ENCODE results near the gene GNAI2.
"Not testable (repeated sequence)": the region's sequence is repeated elsewhere in the genome, so short reads cannot be mapped to it uniquely, and the experiment has no call there.

GNAI2 gene

GRCh38 chr3:50279255-50280016 lies 43.4 kb downstream of the GNAI2 start:
- no peak for DNase-seq

- not testable (repeated sequence) for DNase-seq
Measured at GRCh38 chr3:50284121-50284520, 48.1 kb downstream of the GNAI2 start.

- DNase-seq: peak; percentile 25
Measured at GRCh38 chr3:50286322-50287227, 50.6 kb downstream of the GNAI2 start.

DNA sequence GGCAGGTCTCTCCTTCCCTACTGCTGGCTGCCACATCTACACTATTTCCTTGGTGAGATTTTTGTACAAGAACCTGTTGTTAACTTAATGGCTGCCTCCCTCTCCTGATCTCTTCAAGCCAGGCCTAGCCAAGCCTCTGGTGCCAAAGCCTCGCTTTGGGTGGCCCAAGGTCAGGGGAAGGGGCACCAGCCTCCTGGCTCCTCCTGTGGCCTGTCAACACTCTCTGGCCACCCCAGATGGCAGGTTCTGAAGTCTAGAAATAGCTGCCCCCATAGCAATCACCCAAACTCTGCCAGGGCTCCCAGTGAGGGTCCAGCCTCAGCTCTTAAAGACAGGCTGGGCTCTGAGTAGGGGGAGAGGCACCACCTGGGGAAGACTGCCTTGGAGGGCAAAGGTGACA lies 51.3 kb downstream of the GNAI2 start:
- DNase-seq: no peak

DNA sequence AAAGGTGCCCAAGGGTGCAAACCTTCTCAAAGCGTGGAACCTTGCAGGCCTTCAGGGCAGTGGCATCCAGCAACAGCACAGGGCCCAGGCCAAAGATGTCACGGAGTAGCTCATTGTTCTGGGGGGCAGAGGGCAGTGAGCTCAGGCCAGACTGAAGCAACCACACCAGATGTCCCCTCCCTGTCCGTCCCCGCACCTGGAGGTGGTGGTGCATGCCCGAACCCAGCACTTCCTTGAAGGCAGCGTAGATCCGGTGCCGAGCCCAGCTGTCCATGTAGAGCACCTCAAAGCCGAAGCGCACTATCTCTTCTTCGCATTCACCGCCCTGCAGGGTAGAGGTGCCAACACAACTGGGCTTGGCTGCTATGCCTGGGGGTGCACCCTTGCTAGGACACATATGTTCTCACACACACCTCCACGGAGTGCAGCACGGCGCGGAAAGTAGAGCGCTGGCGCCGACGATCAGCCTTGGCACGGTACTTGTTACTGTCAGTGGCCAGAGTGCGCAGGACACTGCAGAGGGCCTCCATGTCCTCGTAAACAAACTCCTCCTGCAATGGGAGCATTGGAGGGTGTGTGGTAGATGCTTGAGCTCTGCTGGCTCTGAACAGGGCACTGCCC lies 52.5 kb downstream of the GNAI2 start:
- peak; percentile 25 for DNase-seq

DNA sequence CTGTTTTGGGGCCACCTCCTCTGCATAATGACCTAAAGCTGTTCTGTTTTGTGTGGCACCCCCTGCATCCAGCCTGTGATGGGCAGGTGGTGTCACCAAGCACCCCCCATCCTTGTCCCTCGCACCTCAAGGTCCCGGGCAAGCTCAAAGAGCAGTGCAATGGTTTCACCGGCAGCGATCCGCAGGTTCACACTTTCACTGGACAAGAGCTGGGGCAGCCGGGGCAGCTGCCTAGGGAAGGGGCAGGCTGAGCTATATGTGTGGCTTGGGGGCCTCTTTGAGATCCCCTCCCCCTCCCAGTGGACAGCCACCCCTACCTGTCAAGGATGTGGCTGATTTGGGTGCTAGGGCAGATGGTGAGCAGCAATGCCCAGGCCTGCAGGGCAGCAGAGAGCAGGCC lies 53.1 kb downstream of the GNAI2 start:
- DNase-seq: peak; percentile 31

DNA sequence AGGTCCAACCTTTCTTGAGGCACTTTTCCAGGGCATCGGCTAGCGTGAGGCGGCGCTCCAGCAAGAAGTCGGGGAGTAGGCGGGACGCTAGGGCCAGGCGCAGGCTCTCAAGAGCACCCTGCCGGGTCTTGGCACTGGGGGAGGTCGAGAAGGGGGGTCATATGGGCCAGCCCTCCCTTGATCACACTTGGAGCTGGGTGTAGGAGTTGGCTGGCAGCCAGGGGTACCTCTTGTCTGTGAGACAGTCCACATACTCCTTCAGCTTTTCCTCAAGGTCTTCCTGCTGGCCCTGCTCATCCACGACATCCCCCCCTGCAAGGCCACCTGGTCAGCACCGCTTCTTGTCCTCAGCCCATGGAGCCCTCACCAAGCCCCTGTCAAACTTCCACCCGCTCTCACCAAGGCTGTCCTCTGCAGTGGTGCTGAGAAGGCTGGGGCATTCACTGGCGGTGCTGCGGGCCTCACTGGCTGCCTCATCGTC lies 54.2 kb downstream of the GNAI2 start:
- peak; percentile 35 for DNase-seq

- peak; percentile 98 for DNase-seq
Measured at GRCh38 chr3:50292159-50293078, 56.4 kb downstream of the GNAI2 start, which contains the start of gene IFRD2. Gene IFRD2 (minus strand): TSS chr3:50292429. CDS start chr3:50292274, 155 bp downstream.

DNA sequence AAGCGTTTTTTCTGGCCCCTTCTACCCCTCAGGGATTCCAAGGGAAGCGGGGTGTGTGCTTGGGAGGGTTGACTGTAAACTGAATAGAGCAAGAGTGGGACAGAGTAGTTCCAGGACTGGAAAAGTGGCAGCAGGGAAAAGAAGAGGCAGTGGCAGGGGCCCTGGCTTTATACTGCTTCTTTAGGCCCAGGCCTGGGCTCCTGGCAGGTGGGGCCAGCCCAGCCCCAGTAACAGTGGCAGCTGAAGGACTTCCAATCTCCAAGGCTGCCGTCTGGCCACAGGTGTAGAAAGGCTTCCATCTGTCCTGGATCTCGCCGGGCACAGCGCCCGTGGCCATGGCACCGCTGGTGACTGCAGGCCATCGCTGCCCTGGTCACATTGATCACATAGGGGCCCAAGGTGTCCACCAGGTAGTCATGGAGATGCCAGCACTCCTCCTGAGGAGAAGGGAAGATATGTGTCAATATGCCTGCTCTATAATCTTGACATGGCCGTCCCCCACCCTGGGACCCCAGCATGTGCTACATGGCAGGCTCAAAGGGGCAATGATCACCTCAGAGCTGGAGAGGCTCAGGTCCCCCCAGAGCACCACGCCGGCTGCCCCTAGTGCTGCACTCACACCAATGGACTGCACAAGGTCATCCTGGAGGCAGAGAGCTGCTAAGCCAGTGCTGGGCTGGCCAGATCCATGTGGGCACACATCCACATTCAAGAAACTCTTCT lies 57.2 kb downstream of the GNAI2 start:
- peak; percentile 33 for DNase-seq

- DNase-seq: no peak
Measured at GRCh38 chr3:50294089-50294488, 58.1 kb downstream of the GNAI2 start.

DNA sequence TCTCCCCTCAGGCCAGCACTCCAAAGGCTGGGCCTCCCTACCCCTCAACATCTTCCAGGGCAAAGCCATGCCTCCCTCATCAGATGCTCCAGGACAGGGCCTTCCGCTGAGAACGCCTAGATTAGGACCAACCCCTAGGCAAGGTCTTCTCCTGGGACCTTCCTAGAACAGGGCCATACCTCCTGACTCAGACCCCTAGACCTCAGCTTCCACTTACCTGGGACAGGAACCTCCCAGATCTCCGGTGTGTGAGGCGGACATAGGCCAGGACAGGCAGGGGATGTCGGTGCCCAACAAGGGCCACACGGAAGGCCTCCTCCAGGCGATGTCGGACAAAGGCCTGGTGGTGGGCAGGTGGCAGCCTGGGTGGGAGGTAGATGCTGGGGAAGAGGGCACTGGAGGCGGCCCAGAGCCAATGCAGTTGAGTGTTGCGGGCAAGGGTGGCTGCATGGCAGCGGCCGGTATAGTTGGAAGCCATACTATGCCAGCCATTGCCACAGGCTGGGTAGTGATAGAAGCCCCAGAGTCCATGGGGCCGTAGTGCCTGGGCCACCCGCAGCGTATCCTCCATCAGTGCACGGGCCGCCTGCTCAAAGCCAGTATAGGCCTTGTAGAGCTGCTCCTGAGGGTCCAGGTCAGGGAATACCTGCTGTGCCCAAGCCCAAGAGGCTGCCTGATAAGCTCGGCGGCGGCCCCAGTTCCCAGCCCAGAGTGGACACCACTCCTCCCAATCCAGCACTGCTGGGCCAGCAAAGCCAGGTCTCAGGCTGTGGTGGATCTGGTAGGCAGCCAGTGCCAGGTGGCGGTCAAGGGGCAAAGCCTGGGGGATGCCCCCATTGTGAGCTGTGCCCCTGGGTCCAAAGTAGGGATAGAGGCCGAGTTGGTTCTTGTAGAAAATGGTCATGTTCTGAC lies 58.7 kb downstream of the GNAI2 start:
- DNase-seq: peak; percentile 33

DNA sequence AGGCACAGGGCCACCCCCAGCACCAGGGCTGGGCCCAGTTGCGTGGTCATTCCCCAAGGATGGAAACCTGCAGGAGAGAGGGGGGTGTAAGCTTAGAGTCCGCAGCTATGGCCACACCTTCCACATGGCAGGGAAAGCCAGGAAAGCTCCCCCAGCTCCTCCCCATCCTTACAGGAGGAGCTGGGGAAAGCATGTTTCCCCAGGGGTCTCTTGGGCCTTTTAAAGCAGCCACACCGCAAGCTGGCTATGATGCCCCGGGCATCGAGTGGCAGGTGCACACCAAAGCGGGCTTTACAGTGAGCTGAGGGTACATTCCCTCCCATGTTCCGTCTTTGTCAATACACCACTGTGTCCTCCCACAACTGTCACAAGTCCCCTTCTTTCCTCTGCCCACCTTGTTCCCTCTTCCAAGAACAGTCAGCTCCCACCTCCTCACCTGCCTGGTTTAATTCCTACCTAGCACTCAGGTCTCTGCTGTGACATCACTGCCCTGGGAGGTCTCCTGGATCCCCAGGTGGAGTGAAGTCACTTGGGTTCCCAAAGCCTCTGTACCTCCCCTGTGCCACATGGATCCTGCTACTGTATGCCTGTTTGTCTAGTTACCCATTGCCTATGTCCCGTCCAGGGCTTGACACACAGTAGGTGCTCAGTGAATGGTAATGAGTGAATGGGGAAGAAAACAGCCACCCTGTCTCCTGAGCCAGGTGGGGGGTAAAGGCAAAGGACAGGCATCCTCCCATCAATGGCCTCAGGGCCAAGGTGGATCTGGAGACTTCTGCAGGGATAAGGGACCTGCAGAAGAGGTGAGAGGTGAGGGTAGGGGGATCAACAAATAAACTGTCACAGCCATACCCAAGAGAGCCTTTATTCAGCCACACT lies 59.8 kb downstream of the GNAI2 start:
- peak; percentile 32 for DNase-seq

DNA sequence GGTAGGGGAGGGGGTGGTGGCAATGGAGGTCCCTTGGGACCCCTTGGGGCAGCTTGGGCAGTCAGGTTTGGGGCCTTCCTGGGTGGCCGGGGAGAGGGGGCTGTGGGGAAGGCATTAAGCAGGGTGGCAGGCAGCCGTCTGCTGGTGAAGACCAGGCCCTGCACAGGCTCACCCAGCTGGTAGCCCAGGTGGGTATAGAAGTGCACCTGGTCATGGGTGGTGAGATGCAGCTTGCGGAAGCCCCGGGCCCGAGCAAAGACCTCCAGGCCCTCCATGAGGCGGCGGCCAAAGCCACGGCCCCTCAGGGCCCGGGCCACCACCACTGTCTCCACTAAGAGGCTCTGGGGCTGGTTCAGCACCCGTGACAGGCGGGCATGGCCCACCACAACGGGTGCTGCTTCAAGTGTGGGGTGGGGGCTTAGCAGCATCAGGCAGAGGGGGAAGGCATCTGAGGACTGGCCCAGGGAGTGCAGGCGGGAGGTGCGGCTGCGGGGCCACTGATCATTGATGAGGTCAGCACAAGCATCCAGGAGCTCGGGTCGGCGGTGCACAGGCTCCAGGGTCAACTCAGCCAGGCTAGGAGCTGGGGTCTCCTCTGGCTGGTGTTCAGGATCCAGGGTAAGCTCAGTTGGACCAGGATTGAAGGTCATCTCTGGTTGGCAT lies 60.8 kb downstream of the GNAI2 start:
- DNase-seq: peak; percentile 46

DNA sequence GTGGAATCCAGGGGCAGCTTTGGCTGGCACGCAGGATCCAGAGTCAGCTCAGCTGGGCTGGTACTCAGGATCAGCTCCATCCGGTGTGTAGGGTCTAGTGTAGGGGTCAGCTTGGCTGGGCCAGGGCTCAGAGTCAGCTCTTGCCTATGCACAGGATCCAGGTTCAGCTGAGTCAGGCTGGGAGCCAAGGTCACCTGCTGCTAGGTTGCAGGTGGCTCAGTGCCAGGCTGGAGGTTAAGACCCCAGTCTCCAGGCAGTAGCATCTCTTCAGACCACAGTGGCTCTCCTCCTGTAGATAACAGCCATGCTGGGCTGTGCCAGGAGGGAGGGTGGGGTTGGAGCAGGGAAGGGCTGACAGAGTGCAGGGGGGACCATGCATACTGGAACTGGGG lies 61.4 kb downstream of the GNAI2 start:
- peak; percentile 33 for DNase-seq

DNA sequence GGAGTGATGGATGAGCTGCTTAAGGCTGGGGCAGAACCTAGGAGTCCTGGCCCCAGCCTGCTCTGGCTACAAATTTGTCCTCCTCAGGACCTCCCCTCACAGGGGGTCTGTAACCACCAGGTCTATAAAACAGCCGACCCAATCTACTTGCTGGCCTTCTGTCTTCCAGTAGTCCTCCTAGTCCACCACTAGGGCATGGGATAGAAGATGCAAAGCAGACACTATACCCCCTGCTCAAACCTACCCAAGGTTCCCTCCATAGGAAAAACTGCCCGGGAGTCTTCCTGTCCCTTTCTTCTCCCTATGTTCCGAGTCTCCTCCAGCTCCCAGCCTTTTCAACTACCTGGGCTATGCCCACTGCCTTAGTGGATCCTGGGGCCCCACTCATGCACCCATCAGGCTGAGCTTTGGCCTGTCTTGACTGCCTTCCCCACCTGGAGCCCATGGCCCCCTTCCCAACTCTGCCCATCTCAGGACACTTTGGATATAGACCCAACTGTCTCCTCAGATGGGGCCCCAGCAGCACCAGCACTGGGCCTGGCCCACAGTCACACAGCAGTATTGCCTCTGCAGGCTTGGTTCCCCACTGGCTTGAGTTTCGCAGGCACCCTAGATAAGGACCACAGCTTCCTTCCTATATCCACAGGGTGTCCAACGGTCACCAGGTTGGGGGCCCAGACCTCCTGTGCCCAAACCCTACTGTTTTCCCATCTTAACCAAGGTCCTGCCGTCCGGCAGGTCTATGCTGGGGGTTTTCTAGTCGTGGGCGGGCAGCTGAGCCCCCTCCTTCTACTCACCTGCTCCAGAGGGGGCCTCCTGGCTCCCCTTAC lies 62.1 kb downstream of the GNAI2 start:
- DNase-seq: peak; percentile 36

DNA sequence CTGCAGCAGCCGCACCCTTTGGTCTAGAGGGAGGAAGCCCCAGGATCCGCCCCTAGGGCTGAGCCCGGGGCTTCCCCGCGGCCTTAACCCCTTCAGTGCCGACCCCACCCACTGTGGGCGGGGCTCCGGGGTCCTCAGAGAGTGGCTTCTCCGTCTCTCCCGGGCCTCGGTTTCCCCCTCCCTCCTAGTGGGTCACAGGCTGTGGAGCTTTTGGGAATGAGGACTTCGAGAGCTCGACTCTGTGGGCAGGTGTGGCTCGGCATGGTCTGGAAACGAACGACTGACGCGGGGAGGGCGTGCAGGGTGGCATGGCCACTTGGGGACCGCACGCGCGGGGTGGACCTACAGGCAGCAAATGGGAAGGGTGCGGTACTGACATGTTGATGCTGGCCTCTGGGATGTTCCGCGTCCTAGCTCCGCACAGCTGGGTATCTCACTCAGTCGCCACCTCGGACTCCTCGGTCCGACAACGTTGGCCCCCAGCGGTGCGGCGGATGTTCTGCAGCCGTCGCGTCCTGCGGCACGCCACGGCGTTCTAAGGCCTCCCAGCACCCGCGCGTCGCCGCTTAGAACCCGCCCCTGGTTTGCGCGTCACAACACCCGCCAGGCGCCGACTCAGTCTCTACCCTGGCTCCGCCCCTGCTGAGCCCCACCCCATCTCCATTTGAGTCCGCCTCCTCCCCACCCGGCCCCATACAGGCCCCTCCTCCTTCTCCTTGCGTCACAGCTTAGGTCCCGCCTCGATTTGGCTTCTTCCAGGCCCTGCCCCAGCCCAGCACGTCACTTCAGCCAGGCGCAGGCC lies 63.0 kb downstream of the GNAI2 start, which contains the start of the genes HYAL3 and NAA80:
TSS of gene HYAL3 (minus strand) at position 570 of the 802 bp plus-strand sequence. CDS start 3,803 bp downstream, outside the sequence.
TSS of gene NAA80 (minus strand) at position 570 of the 802 bp plus-strand sequence. CDS start 1,942 bp downstream, outside the sequence.
- DNase-seq: peak; percentile 100

DNA sequence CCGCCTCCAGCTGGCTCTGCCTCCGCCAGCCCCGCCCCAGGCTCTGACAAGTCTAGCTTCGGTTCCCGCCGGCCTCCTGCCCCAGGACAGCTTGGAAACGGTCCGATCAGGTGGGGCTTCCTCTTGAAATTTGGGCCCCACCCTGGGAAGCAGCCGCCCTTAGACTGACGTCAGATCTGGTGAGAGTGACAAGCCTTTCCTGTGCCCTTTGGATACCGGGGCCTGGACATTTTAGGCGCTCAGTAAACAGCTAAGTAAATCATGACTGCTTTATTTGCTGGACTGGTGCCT lies 63.6 kb downstream of the GNAI2 start:
- DNase-seq: no peak

Data from left hindlimb (tissue), 1 donor.